Effector CD8-positive, alpha-beta T cell (primary cell): ENCODE measurements around the gene MED15.

Experiments used
- DNase-seq: peaks from one replicate; lab custom pipeline; 2025; lab: John Stamatoyannopoulos, UW

The MED15 gene

GRCh38 chr22:20571078-20571503, 63.7 kb downstream of the MED15 start:
- no peak for DNase-seq

- DNase-seq, result peak; percentile 52
Measured at GRCh38 chr22:20571531-20572007, 64.2 kb downstream of the MED15 start.

- DNase-seq, result no peak
Measured at GRCh38 chr22:20572132-20572802, 64.9 kb downstream of the MED15 start.

GRCh38 chr22:20573176-20573832, 65.9 kb downstream of the MED15 start:
- no peak for DNase-seq

GRCh38 chr22:20573833-20574615, 66.6 kb downstream of the MED15 start:
- no peak for DNase-seq

GRCh38 chr22:20574920-20575353, 67.5 kb downstream of the MED15 start:
- no peak for DNase-seq

- DNase-seq, result no peak
Measured at GRCh38 chr22:20575724-20576444, 68.5 kb downstream of the MED15 start.

GRCh38 chr22:20576445-20576816, 69.0 kb downstream of the MED15 start:
- no peak for DNase-seq

- no peak for DNase-seq
Measured at GRCh38 chr22:20577045-20577444, 69.6 kb downstream of the MED15 start.

- no peak for DNase-seq
Measured at GRCh38 chr22:20577549-20577975, 70.2 kb downstream of the MED15 start.

- DNase-seq, result no peak
Measured at GRCh38 chr22:20578192-20578591, 70.8 kb downstream of the MED15 start.

- DNase-seq, result no peak
Measured at GRCh38 chr22:20578707-20579106, 71.3 kb downstream of the MED15 start.

- no peak for DNase-seq
Measured at GRCh38 chr22:20579273-20580120, 72.1 kb downstream of the MED15 start.

- DNase-seq, result no peak
Measured at GRCh38 chr22:20580179-20580578, 72.8 kb downstream of the MED15 start.

- DNase-seq, result no peak
Measured at GRCh38 chr22:20580611-20581502, 73.4 kb downstream of the MED15 start.

- DNase-seq, result no peak
Measured at GRCh38 chr22:20581503-20582170, 74.2 kb downstream of the MED15 start.

- no peak for DNase-seq
Measured at GRCh38 chr22:20582171-20582511, 74.7 kb downstream of the MED15 start.

- DNase-seq, result no peak
Measured at GRCh38 chr22:20582520-20583361, 75.3 kb downstream of the MED15 start.

GRCh38 chr22:20583471-20583922, 76.1 kb downstream of the MED15 start:
- no peak for DNase-seq
